Activated CD8-positive, alpha-beta T cell treated with anti-CD3 and anti-CD28 coated beads for 36 hours (primary cell): Measurements from ENCODE around the gene LRIG1. TPM values are rescaled to one million over a fixed set of nuclear protein-coding genes. Genes with fewer than 3 reads are reported as not detected.

ENCODE experiments used
- ATAC-seq: fragments of 200-7000 bp; cut with Tn5 transposase; one replicate; pipeline ENCODE4 v1.10.0; 2021; ENCODE audit warnings: mild to moderate bottlenecking, moderate library complexity
- CTCF ChIA-PET: fragments of 350-600 bp; sonication (Branson Sonifier 250); formaldehyde crosslinking; loops from one replicate; lab custom pipeline; 2021; ENCODE audit warnings: antibody characterized with exemption; lab: Charles Lee
- POLR2A ChIA-PET: fragments of 350-600 bp; sonication (Branson Sonifier 250); formaldehyde crosslinking; loops from one replicate; lab custom pipeline; 2021; ENCODE audit warnings: antibody characterized with exemption; lab: Charles Lee
- DNase-seq: peaks from one replicate; pipeline ENCODE4 v3.0.0-alpha.2; 2020
- H3K27ac Mint-ChIP-seq: one replicate; pipeline ENCODE4 v1.8.0; 2021; ENCODE audit warnings: mild to moderate bottlenecking, mixed read lengths
- H3K27me3 Mint-ChIP-seq: one replicate; pipeline ENCODE4 v1.8.0; 2021; ENCODE audit warnings: mixed read lengths
- H3K36me3 Mint-ChIP-seq: one replicate; pipeline ENCODE4 v1.8.0; 2021; ENCODE audit warnings: low read depth, mixed read lengths
- H3K4me1 Mint-ChIP-seq: one replicate; pipeline ENCODE4 v1.8.0; 2021; ENCODE audit warnings: low read depth, mixed read lengths
- H3K4me3 Mint-ChIP-seq: one replicate; pipeline ENCODE4 v1.8.0; 2021; ENCODE audit warnings: mild to moderate bottlenecking, moderate library complexity, mixed read lengths
- H3K9me3 Mint-ChIP-seq: one replicate; pipeline ENCODE4 v1.8.0; 2021; ENCODE audit warnings: mixed read lengths
- CTCF ChIP-seq: fragments of 200-600 bp; IDR thresholded peaks from one replicate; pipeline ENCODE4 v1.8.0; 2022; ENCODE audit warnings: antibody characterized with exemption, mild to moderate bottlenecking
- intact Hi-C: fragments of 100-400 bp; cut with micrococcal nuclease; formaldehyde crosslinking; loops from one replicate; pipeline ENCODE4 v1.10.0; 2022
- total RNA-seq, 2 experiments: library from RNA; stranded (reverse); gene quantifications; one replicate each; pipeline ENCODE4 v1.2.3, GENCODE V29; 2021

The LRIG1 gene
- total RNA-seq, 2 experiments from 2014 or later = 12.7 to 13.0 TPM

- Mint-ChIP-seq H3K4me1 (peaks cover 62% of the 10 kb centered on the region), H3K27ac (peak overlapping the region; percentile 94), H3K27me3 (no peaks in the 10 kb centered on the region), H3K9me3 (no peaks in the 10 kb centered on the region), H3K36me3 (peaks cover 8% of the 10 kb centered on the region), H3K4me3 (peak overlapping the region; percentile 47)
- peak; percentile 81 for ATAC-seq
- intact Hi-C loops = loop anchor here (1.0 kb wide), 1 partner anchor 9 kb away; no protein-coding TSS in a partner anchor
- CTCF ChIA-PET = interaction anchor here (1.1 to 1.7 kb wide), 4 partner anchors 11 to 350 kb away, joined by 3 to 5 read pairs (median 4); no protein-coding TSS in a partner anchor
- peak; percentile 69 for DNase-seq
- POLR2A ChIA-PET = interaction anchor here (0.8 to 5.0 kb wide), 5 partner anchors 9 to 21 kb away, joined by 3 to 33 read pairs (median 3); no protein-coding TSS in a partner anchor
- no peak for TF ChIP-seq CTCF
Observed at GRCh38 chr3:66472313-66473134, 28.3 kb downstream of the LRIG1 start.

- TF ChIP-seq CTCF = no peak
- ChIA-PET CTCF (interaction anchor here (1.3 to 1.7 kb wide), 3 partner anchors 9 to 93 kb away, joined by 3 to 5 read pairs (median 5); no protein-coding TSS in a partner anchor), POLR2A (interaction anchor here (1.2 to 5.0 kb wide), 4 partner anchors 11 to 38 kb away, joined by 3 to 33 read pairs (median 3); no protein-coding TSS in a partner anchor)
- H3K9me3 Mint-ChIP-seq = no peaks in the 10 kb centered on the region
- intact Hi-C loops = no loop called here
- peaks cover 8% of the 10 kb centered on the region for H3K36me3 Mint-ChIP-seq
- peaks cover 2% of the 10 kb centered on the region for H3K27me3 Mint-ChIP-seq
- ATAC-seq (no peak), DNase-seq (no peak)
- H3K27ac Mint-ChIP-seq = peak overlapping the region; percentile 94
- H3K4me3 Mint-ChIP-seq = no peak overlapping the region
- H3K4me1 Mint-ChIP-seq = peaks cover 61% of the 10 kb centered on the region
Observed at GRCh38 chr3:66470956-66471686, 29.7 kb downstream of the LRIG1 start.

GRCh38 chr3:66470285-66470684 lies 30.5 kb downstream of the LRIG1 start:
- Mint-ChIP-seq H3K4me3 (no peak overlapping the region), H3K27ac (peak overlapping the region; percentile 51), H3K36me3 (peaks cover 8% of the 10 kb centered on the region), H3K9me3 (no peaks in the 10 kb centered on the region), H3K4me1 (peaks cover 61% of the 10 kb centered on the region), H3K27me3 (peaks cover 2% of the 10 kb centered on the region)
- ChIA-PET POLR2A (interaction anchor here (1.2 to 5.0 kb wide), 3 partner anchors 10 to 23 kb away, joined by 3 to 33 read pairs (median 3); no protein-coding TSS in a partner anchor), CTCF (interaction anchor here (1.9 kb wide), 1 partner anchor 20 kb away, joined by 6 read pairs; no protein-coding TSS in a partner anchor)
- ATAC-seq (no peak), DNase-seq (no peak)
- TF ChIP-seq CTCF = no peak
- intact Hi-C loops = no loop called here

GRCh38 chr3:66469220-66469640 lies 31.6 kb downstream of the LRIG1 start:
- Mint-ChIP-seq H3K27me3 (peaks cover 2% of the 10 kb centered on the region), H3K4me1 (peaks cover 60% of the 10 kb centered on the region), H3K27ac (peak overlapping the region; percentile 84), H3K9me3 (no peaks in the 10 kb centered on the region), H3K4me3 (peak overlapping the region; percentile 8), H3K36me3 (peaks cover 8% of the 10 kb centered on the region)
- ATAC-seq (peak; percentile 60), DNase-seq (peak; percentile 42)
- intact Hi-C loops = loop anchor here (5.0 kb wide), 1 partner anchor 33 kb away; the partner anchor contains the start of gene LRIG1
- TF ChIP-seq CTCF = no peak
- ChIA-PET CTCF (interaction anchor here (1.0 to 1.9 kb wide), 4 partner anchors 11 to 21 kb away, joined by 3 to 6 read pairs (median 6); no protein-coding TSS in a partner anchor), POLR2A (interaction anchor here (0.7 to 5.0 kb wide), 6 partner anchors 11 to 30 kb away, joined by 3 to 33 read pairs (median 4); no protein-coding TSS in a partner anchor)
